B cell (primary cell): Measurements from ENCODE around the gene GRK5. TPM values are rescaled to one million over a fixed set of nuclear protein-coding genes. Genes with fewer than 3 reads are reported as not detected.

Experiments
- ATAC-seq: fragments of 200-7000 bp; cut with Tn5 transposase; one replicate; pipeline ENCODE4 v1.10.0; 2021; ENCODE audit warnings: low read depth, mild to moderate bottlenecking, moderate number of reproducible peaks, moderate library complexity
- CTCF ChIA-PET: fragments of 350-600 bp; sonication (Branson Sonifier 250); formaldehyde crosslinking; loops from one replicate; lab custom pipeline; 2021; ENCODE audit warnings: antibody characterized with exemption, inconsistent platforms; lab: Charles Lee
- POLR2A ChIA-PET: fragments of 350-600 bp; sonication (Branson Sonifier 250); formaldehyde crosslinking; loops from one replicate; lab custom pipeline; 2021; ENCODE audit warnings: antibody characterized with exemption; lab: Charles Lee
- DNase-seq: peaks from one replicate; pipeline ENCODE4 v3.0.0; 2013
- H2AFZ ChIP-seq: 2 replicates; pipeline ENCODE4 v1.6.1; 2012; ENCODE audit warnings: mild to moderate bottlenecking, low read depth, low read length; ENCODE audit not compliant: insufficient read depth, poor library complexity, severe bottlenecking
- H3K27ac ChIP-seq, 2 donors: 1 replicate in 1 of 2; 2 replicates in 1 of 2; pipeline ENCODE4 v1.5.1; 2012 to 2013; ENCODE audit warnings: low read length in 2 of 2, mild to moderate bottlenecking in 2 of 2, moderate library complexity in 1 of 2
- H3K27me3 ChIP-seq, 4 experiments: fragments of 200-600 bp in 1 of 4; sonication (generic) in 1 of 4; replicated peaks in 1 of 4; 1 replicate in 2 of 4; 2 replicates in 2 of 4; pipeline versions ENCODE4 v1.6.1 to v1.7.0; 2013 to 2016; ENCODE audit warnings: low read length in 3 of 4, mild to moderate bottlenecking in 2 of 4, mixed read lengths in 1 of 4, moderate library complexity in 1 of 4; ENCODE audit not compliant: insufficient read depth in 4 of 4, control insufficient read depth in 3 of 4; ENCODE audit errors: control extremely low read depth in 1 of 4
- H3K36me3 ChIP-seq, 2 experiments: replicated peaks in 1 of 2; 1 replicate in 1 of 2; 2 replicates in 1 of 2; pipeline versions ENCODE4 v1.6.1 to v1.7.1; 2013; ENCODE audit warnings: low read length in 1 of 2; ENCODE audit not compliant: insufficient read depth in 2 of 2, control insufficient read depth in 1 of 2; ENCODE audit errors: control extremely low read depth in 1 of 2, extremely low read depth in 1 of 2
- H3K4me1 ChIP-seq, 2 donors: fragments of 200-600 bp in 1 of 2; sonication (generic) in 1 of 2; 1 replicate in 1 of 2; 2 replicates in 1 of 2; pipeline versions ENCODE4 v1.5.1 to v1.6.1; 2013 to 2017; ENCODE audit warnings: low read length in 2 of 2; ENCODE audit not compliant: control insufficient read depth in 2 of 2, insufficient read depth in 2 of 2
- H3K4me2 ChIP-seq: replicated peaks from 2 replicates; pipeline ENCODE3; 2012; ENCODE audit warnings: mild to moderate bottlenecking, low read depth, low read length; ENCODE audit not compliant: poor library complexity, severe bottlenecking
- H3K4me3 ChIP-seq, 5 experiments: fragments of 200-600 bp in 1 of 5; sonication (generic) in 1 of 5; 1 replicate in 3 of 5; 2 replicates in 2 of 5; pipeline versions ENCODE4 v1.5.1 to v1.7.0; 2011 to 2016; ENCODE audit warnings: low read length in 4 of 5, mild to moderate bottlenecking in 4 of 5, low read depth in 2 of 5, control low read depth in 1 of 5, moderate library complexity in 1 of 5; ENCODE audit not compliant: insufficient read depth in 1 of 5; ENCODE audit errors: control extremely low read depth in 1 of 5, extremely low read depth in 1 of 5
- H3K79me2 ChIP-seq: fragments of 200-600 bp; sonication (generic); one replicate; pipeline ENCODE4 v1.6.0; 2016; ENCODE audit warnings: low read length; ENCODE audit not compliant: control insufficient read depth, insufficient read depth
- H3K9ac ChIP-seq: fragments of 200-600 bp; sonication (generic); 2 replicates; pipeline ENCODE4 v1.6.1; 2017; ENCODE audit warnings: mild to moderate bottlenecking, low read length, moderate library complexity
- H3K9me3 ChIP-seq, 3 donors: one replicate each; pipeline versions ENCODE4 v1.6.1 to v1.7.1; 2013; ENCODE audit warnings: low read length in 2 of 3; ENCODE audit not compliant: control insufficient read depth in 2 of 3, insufficient read depth in 1 of 3; ENCODE audit errors: control extremely low read depth in 1 of 3
- H4K20me1 ChIP-seq: 2 replicates; pipeline ENCODE4 v1.6.0; 2012; ENCODE audit warnings: mild to moderate bottlenecking, low read length; ENCODE audit not compliant: insufficient read depth, control insufficient read depth, poor library complexity, severe bottlenecking
- H3K27ac Mint-ChIP-seq: one replicate; pipeline ENCODE4 v1.8.0; 2021; ENCODE audit warnings: mixed read lengths
- H3K27me3 Mint-ChIP-seq: one replicate; pipeline ENCODE4 v1.8.0; 2021; ENCODE audit warnings: mixed read lengths
- H3K4me1 Mint-ChIP-seq: one replicate; pipeline ENCODE4 v1.8.0; 2021; ENCODE audit warnings: mixed read lengths
- H3K4me3 Mint-ChIP-seq: one replicate; pipeline ENCODE4 v1.8.0; 2021; ENCODE audit warnings: mixed read lengths
- H3K9me3 Mint-ChIP-seq: one replicate; pipeline ENCODE4 v1.8.0; 2022; ENCODE audit warnings: mixed read lengths; ENCODE audit not compliant: insufficient read depth
- EZH2 ChIP-seq: IDR thresholded peaks from 2 replicates; pipeline ENCODE4 v1.6.1; 2012; ENCODE audit warnings: borderline replicate concordance, low read depth, mild to moderate bottlenecking, moderate library complexity, low read length; ENCODE audit not compliant: insufficient read depth, poor library complexity, severe bottlenecking
- WGBS: methylation state at CpG from one replicate; pipeline ENCODE4 v1.1.5; 2013; ENCODE audit warnings: missing lambda C conversion rate; ENCODE audit not compliant: insufficient coverage; 5-methylcytosine and 5-hydroxymethylcytosine counted together
- intact Hi-C: fragments of 100-400 bp; cut with micrococcal nuclease; formaldehyde crosslinking; loops from one replicate; pipeline ENCODE4 v1.10.0; 2022
- polyA plus RNA-seq: library from polyadenylated mRNA; depleted of rRNA; stranded (reverse); fragments of >200 nt; gene quantifications from 2 replicates; pipeline ENCODE4 v1.2.3, GENCODE V29; 2012
- total RNA-seq, 2 donors: library from RNA; stranded (reverse); fragments of 120-200 nt in 1 of 2; gene quantifications; 1 replicate in 1 of 2; 2 replicates in 1 of 2; pipeline versions ENCODE4 v1.2.3 to v1.2.4, GENCODE V29; 2013 to 2022
- TF ChIP-seq, protein P1 (sequence below): fragments of 200-600 bp; IDR thresholded peaks from one replicate; pipeline ENCODE4 v1.8.0; 2022; ENCODE audit warnings: antibody characterized with exemption, mild to moderate bottlenecking

Gene GRK5
- total and polyA plus RNA-seq, 2 donors (not counting 1 experiment from before 2014, with no cell fraction given) = 21.9 to 54.8 TPM

DNA sequence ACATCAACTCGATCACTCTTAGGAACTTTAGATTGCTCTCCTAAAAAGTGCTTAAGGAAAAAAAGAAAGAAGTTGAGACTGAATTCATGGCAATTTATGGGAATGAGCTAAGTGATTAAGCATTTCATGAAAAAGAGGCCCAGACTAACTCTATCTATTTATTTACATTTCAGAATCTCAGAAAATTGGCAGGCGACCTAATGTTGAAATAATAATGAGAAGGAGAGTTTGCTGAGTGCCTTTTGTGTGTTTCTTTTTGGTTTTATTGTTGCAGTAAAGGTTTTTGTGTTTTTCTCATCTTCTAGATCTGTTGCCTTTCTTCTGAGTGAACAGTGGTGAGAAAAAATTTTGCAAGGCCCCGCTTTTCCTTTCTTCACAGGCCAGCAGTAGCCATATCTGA, 3.8 kb downstream of the GRK5 start:
- no peaks in the 10 kb centered on the region for H3K27me3 Mint-ChIP-seq
- Histone ChIP-seq H3K36me3 (peaks cover 1 to 4% of the 10 kb centered on the region in 2 experiments), H3K4me3 (no peak overlapping the region), H3K9ac (no peak overlapping the region), H3K9me3 (no peaks in the 10 kb centered on the region), H4K20me1 (peaks cover 9% of the 10 kb centered on the region), H3K4me1 (peaks cover 38 to 53% of the 10 kb centered on the region in 2 donors), H3K27ac (peak overlapping the region in 1 of 2 donors; percentile 64), H3K79me2 (peaks cover 75% of the 10 kb centered on the region), H2AFZ (peak overlapping the region; percentile 18), H3K4me2 (peak overlapping the region; percentile 41), H3K27me3 (no peaks in the 10 kb centered on the region)
- no peak for DNase-seq
- 100% methylated on average over 1 of the region's 3 CpGs for WGBS
- CTCF ChIA-PET = interaction anchor here (0.6 to 2.1 kb wide), 4 partner anchors 11 to 160 kb away, joined by 3 to 7 read pairs (median 3); no protein-coding TSS in a partner anchor
- H3K27ac Mint-ChIP-seq = no peak overlapping the region
- POLR2A ChIA-PET = no interaction called here
- no peak for TF ChIP-seq EZH2
- TF ChIP-seq, protein P1, sequence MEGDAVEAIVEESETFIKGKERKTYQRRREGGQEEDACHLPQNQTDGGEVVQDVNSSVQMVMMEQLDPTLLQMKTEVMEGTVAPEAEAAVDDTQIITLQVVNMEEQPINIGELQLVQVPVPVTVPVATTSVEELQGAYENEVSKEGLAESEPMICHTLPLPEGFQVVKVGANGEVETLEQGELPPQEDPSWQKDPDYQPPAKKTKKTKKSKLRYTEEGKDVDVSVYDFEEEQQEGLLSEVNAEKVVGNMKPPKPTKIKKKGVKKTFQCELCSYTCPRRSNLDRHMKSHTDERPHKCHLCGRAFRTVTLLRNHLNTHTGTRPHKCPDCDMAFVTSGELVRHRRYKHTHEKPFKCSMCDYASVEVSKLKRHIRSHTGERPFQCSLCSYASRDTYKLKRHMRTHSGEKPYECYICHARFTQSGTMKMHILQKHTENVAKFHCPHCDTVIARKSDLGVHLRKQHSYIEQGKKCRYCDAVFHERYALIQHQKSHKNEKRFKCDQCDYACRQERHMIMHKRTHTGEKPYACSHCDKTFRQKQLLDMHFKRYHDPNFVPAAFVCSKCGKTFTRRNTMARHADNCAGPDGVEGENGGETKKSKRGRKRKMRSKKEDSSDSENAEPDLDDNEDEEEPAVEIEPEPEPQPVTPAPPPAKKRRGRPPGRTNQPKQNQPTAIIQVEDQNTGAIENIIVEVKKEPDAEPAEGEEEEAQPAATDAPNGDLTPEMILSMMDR = no peak
- no peak for ATAC-seq
- peaks cover 57% of the 10 kb centered on the region for H3K4me1 Mint-ChIP-seq
- intact Hi-C loops = loop anchor here (5.0 kb wide), 1 partner anchor 36 kb away; no protein-coding TSS in a partner anchor
- H3K9me3 Mint-ChIP-seq = no peaks in the 10 kb centered on the region
- H3K4me3 Mint-ChIP-seq = no peak overlapping the region
